MM.1S (cell line): ENCODE results near the gene MAP4.

Experiments
- DNase-seq: peaks from one replicate; pipeline ENCODE4 v3.0.0-alpha.2; 2015
- H2AFZ ChIP-seq: fragments of 300-600 bp; sonication (generic); 2 replicates; pipeline ENCODE4 v1.6.0; 2016; ENCODE audit warnings: antibody characterized with exemption, low read length
- H3F3A ChIP-seq: fragments of 300-600 bp; sonication (generic); 2 replicates; pipeline ENCODE4 v1.6.1; 2016; ENCODE audit warnings: mild to moderate bottlenecking, antibody characterized with exemption, low read length, moderate library complexity, mixed read lengths; ENCODE audit not compliant: insufficient read depth
- H3K27ac ChIP-seq: fragments of 300-600 bp; sonication (generic); 2 replicates; pipeline ENCODE4 v1.5.1; 2016; ENCODE audit warnings: mild to moderate bottlenecking, low read length
- H3K27me3 ChIP-seq: fragments of 300-600 bp; sonication (generic); replicated peaks from 2 replicates; pipeline ENCODE4 v1.6.0; 2016; ENCODE audit warnings: low read length; ENCODE audit not compliant: insufficient read depth
- H3K36me3 ChIP-seq: fragments of 300-600 bp; sonication (generic); replicated peaks from 2 replicates; pipeline ENCODE4 v1.6.1; 2016; ENCODE audit warnings: mild to moderate bottlenecking, low read length, mixed read lengths; ENCODE audit not compliant: insufficient read depth
- H3K4me1 ChIP-seq: fragments of 300-600 bp; sonication (generic); 2 replicates; pipeline ENCODE4 v1.6.1; 2016; ENCODE audit warnings: low read length, mixed read lengths
- H3K4me2 ChIP-seq: fragments of 300-600 bp; sonication (generic); 2 replicates; pipeline ENCODE4 v1.6.0; 2016; ENCODE audit warnings: low read depth, low read length
- H3K4me3 ChIP-seq: fragments of 300-600 bp; sonication (generic); 2 replicates; pipeline ENCODE4 v1.5.1; 2016; ENCODE audit warnings: low read length, mixed read lengths
- H3K79me2 ChIP-seq: fragments of 300-600 bp; sonication (generic); 2 replicates; pipeline ENCODE4 v1.6.1; 2016; ENCODE audit warnings: mixed run types, low read length, mixed read lengths
- H3K9ac ChIP-seq: fragments of 300-600 bp; sonication (generic); 2 replicates; pipeline ENCODE4 v1.6.1; 2016; ENCODE audit warnings: low read length, mixed read lengths
- H3K9me2 ChIP-seq: fragments of 300-600 bp; sonication (generic); replicated peaks from 2 replicates; pipeline ENCODE4 v1.6.1; 2016; ENCODE audit warnings: mild to moderate bottlenecking, low read length, mixed read lengths; ENCODE audit not compliant: insufficient read depth
- H3K9me3 ChIP-seq: fragments of 300-600 bp; sonication (generic); replicated peaks from 2 replicates; pipeline ENCODE4 v1.6.1; 2016; ENCODE audit warnings: mild to moderate bottlenecking, low read length, mixed read lengths; ENCODE audit not compliant: insufficient read depth
- H4K20me1 ChIP-seq: fragments of 300-600 bp; sonication (generic); 2 replicates; pipeline ENCODE4 v1.6.1; 2016; ENCODE audit warnings: mild to moderate bottlenecking, low read length, moderate library complexity, mixed read lengths; ENCODE audit not compliant: insufficient read depth
- CTCF ChIP-seq: fragments of 300-600 bp; sonication (generic); IDR thresholded peaks from 2 replicates; pipeline ENCODE4 v1.5.1; 2016; ENCODE audit warnings: antibody characterized with exemption, low read length, mixed read lengths
- EZH2 ChIP-seq: fragments of 300-600 bp; sonication (generic); optimal IDR thresholded peaks from 2 replicates; pipeline ENCODE3; 2017; ENCODE audit warnings: low read depth, mild to moderate bottlenecking, antibody characterized with exemption, low read length, mixed read lengths
- EZH2phosphoT487 ChIP-seq: fragments of 300-600 bp; sonication (generic); IDR thresholded peaks from 2 replicates; pipeline ENCODE4 v1.6.1; 2018; ENCODE audit warnings: antibody characterized with exemption, low read length

The MAP4 gene

DNA sequence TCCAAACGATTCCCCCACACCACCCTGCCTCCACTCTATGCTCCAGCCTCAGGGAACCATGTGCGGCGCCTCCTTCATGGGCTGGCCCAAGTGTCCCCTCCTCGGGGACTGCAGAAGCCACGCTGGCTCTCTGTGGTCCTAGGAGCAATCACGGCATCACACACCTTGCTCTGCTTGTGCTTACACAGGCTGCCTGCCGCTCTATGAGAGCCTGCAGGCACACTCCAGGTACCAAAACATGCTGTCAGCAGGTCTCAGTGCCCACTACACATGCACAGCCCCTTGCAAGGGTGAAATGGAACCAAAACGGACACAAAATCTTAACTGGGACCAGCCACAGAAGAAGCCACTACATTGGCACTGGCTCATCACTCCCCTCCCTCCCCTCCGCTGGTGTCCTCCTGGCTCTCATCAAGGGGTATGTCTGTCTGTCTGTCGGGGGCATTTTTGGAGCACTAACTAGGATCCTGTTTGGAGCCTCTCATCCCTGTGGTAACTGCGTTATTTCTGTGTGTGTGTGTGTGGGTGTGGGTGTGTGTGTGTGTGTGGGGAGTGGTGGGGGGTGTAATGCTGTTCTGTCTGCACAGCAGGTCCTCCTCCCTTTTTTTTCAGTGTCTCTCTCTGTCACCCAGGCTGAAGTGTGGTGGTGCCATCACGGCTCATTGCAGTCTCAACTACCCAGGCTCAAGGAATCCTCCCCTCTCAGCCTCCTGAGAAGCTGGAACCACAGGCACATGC is 152.7 kb downstream of the MAP4 start:
- no peak for TF ChIP-seq EZH2
- TF ChIP-seq CTCF: no peak
- no peak for TF ChIP-seq EZH2phosphoT487
- Histone ChIP-seq H3K4me2 (no peak overlapping the region), H3K9me2 (no peaks in the 10 kb centered on the region), H3K79me2 (no peaks in the 10 kb centered on the region), H3K9ac (no peak overlapping the region), H3K27me3 (no peaks in the 10 kb centered on the region), H3K36me3 (no peaks in the 10 kb centered on the region), H3K9me3 (no peaks in the 10 kb centered on the region), H3K27ac (no peak overlapping the region), H3K4me1 (no peaks in the 10 kb centered on the region), H3F3A (no peaks in the 10 kb centered on the region), H3K4me3 (no peak overlapping the region), H2AFZ (no peak overlapping the region), H4K20me1 (no peaks in the 10 kb centered on the region)
- DNase-seq: no peak

DNA sequence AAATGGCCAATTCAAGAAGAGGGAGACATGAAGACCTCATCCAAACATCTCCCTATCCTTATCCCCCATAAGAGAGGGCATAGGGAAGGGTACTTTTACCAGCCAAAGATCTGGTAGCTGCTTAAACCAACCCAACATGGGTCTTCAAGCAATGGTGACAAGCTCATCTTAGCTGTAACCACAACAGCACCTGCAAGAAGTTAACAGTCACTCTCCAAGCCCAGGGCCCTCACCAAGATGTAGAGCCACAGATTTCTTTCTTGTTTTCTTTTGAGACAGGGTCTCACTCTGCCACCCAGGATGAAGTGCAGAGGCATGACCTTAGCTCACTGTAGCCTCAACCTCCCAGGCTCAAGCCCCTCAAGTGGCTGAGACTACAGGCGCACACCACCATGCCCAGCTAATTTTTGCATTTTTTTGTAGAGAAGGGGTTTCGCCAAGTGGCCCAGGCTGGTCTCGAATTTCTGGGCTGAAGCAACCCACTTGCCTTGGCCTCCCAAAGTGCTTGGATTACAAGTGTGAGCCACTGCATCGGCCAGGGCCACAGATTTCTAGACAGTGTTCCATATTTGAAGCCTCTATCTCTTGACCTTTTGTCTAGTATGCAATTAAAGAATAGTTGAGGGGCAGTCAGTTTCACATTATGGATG is 156.1 kb downstream of the MAP4 start:
- H3K4me1 ChIP-seq: no peaks in the 10 kb centered on the region
- no peaks in the 10 kb centered on the region for H3K9me3 ChIP-seq
- DNase-seq: no peak
- no peak overlapping the region for H3K4me3 ChIP-seq
- TF ChIP-seq EZH2 (no peak), EZH2phosphoT487 (no peak), CTCF (no peak)
- H3K27ac ChIP-seq: no peak overlapping the region
- H3K36me3 ChIP-seq: no peaks in the 10 kb centered on the region
- H4K20me1 ChIP-seq: no peaks in the 10 kb centered on the region
- no peaks in the 10 kb centered on the region for H3K27me3 ChIP-seq
- no peak overlapping the region for H3K4me2 ChIP-seq
- H2AFZ ChIP-seq: no peak overlapping the region
- H3F3A ChIP-seq: no peaks in the 10 kb centered on the region
- H3K79me2 ChIP-seq: no peaks in the 10 kb centered on the region
- H3K9ac ChIP-seq: no peak overlapping the region
- H3K9me2 ChIP-seq: no peaks in the 10 kb centered on the region

DNA sequence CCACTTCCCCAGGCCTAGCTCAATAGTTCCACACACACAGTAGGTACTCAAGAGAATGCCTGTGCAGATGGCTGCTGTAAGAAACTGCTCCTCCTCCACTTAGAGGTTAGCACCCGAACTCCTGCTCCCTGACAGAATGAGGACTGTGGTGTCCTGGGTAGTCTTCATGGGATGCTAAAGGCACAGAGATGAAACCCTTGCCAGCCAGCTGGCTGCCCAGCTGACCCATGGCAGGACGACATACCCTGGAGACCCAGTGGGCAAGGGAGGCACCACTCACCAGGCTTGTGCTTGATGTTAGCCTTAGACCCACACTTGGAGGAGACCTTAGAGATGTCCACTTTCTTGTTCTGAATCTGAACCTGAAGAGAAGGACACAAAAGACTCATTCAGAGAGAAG is 159.1 kb downstream of the MAP4 start:
- Histone ChIP-seq H3K36me3 (no peaks in the 10 kb centered on the region), H2AFZ (no peak overlapping the region), H3K4me3 (no peak overlapping the region), H3K9me2 (no peaks in the 10 kb centered on the region), H3K9me3 (no peaks in the 10 kb centered on the region), H3K27me3 (no peaks in the 10 kb centered on the region), H3K4me2 (no peak overlapping the region), H3K79me2 (no peaks in the 10 kb centered on the region), H3F3A (no peaks in the 10 kb centered on the region), H3K9ac (no peak overlapping the region), H3K27ac (no peak overlapping the region), H4K20me1 (no peaks in the 10 kb centered on the region), H3K4me1 (no peaks in the 10 kb centered on the region)
- no peak for DNase-seq
- TF ChIP-seq CTCF: no peak
- TF ChIP-seq EZH2: no peak
- no peak for TF ChIP-seq EZH2phosphoT487
